ENCODE measurements around the gene GART. TPM values are rescaled to one million over a fixed set of nuclear protein-coding genes. Genes with fewer than 3 reads are reported as not detected.

The GART gene
- total RNA-seq = 10 to 100 TPM; 35.8 to 61.8 (median 49.0) TPM

- under 1% methylated on average over 36 of the region's 56 CpGs for WGBS
These were observed at the start of gene GART for GRCh38 chr21:33541756-33542639. TSS of gene GART (minus strand) at chr21:33542117. CDS start at chr21:33539315, 2,802 bp downstream.

GRCh38 chr21:33588485-33589335 is 46.8 kb upstream of the GART start, which contains the start of gene DONSON:
TSS of gene DONSON (minus strand) at chr21:33588684. CDS start at chr21:33588641, 43 bp downstream.
- intact Hi-C loops (cut with DNase I) = loop anchor here (5.0 kb wide), 1 partner anchor 41 kb away; no protein-coding TSS in a partner anchor
- WGBS = 5% methylated on average over 4 of the region's 78 CpGs

More at GRCh38 chr21:33541756-33542639, at the start of gene GART:
- no peaks in the 10 kb centered on the region for H3K27me3 ChIP-seq
- peaks cover 34 to 47% (median 46%) of the 10 kb centered on the region in 4 donors for H3K4me1 ChIP-seq
- DNase-seq (ENCODE audit: extremely low spot score) = peak; percentile 92
- peak within 1 kb of the TSS; percentile 96 to 99 (median 98) for H3K27ac ChIP-seq (replicated peaks in 1 of 4)
- H3K36me3 ChIP-seq = peaks cover 16 to 34% (median 29%) of the 10 kb centered on the region in 4 donors
- intact Hi-C loops (cut with DNase I) = loop anchor here (5.0 kb wide), 1 partner anchor 60 kb away; no protein-coding TSS in a partner anchor
- no peaks in the 10 kb centered on the region for H3K9me3 ChIP-seq
- TF ChIP-seq POLR2A (IDR thresholded peaks at IDR 0.05; ENCODE audit: low read depth) = peak; percentile 78
- TF ChIP-seq EP300 (IDR thresholded peaks at IDR 0.05) = no peak
- peak; percentile 85 to 88 for TF ChIP-seq POLR2AphosphoS5 (IDR thresholded peaks at IDR 0.05)
- TF ChIP-seq CTCF (IDR thresholded peaks at IDR 0.05) = no peak
- peak within 1 kb of the TSS; percentile 72 to 81 (median 75) for H3K4me3 ChIP-seq

GRCh38 chr21:33587792-33588484 is 46.0 kb upstream of the GART start:
- Histone ChIP-seq H3K9me3 (no peaks in the 10 kb centered on the region), H3K4me3 (peak overlapping the region; percentile 68 to 93 (median 78)), H3K27me3 (no peaks in the 10 kb centered on the region), H3K36me3 (peaks cover 0 to 5% (median 2%) of the 10 kb centered on the region in 4 donors), H3K4me1 (peaks cover 7 to 17% (median 13%) of the 10 kb centered on the region in 4 donors), H3K27ac (replicated peaks in 1 of 4) (peak overlapping the region; percentile 83 to 96 (median 90))
- no peak for DNase-seq (ENCODE audit: extremely low spot score)
- intact Hi-C loops (cut with DNase I) = loop anchor here (5.0 kb wide), 1 partner anchor 41 kb away; no protein-coding TSS in a partner anchor
- TF ChIP-seq POLR2A (IDR thresholded peaks at IDR 0.05; ENCODE audit: low read depth) (no peak), POLR2AphosphoS5 (IDR thresholded peaks at IDR 0.05) (peak in 1 of 2 donors; percentile 8)
- under 1% methylated on average over 15 of the region's 57 CpGs for WGBS

More at GRCh38 chr21:33588485-33589335, 46.8 kb upstream of the GART start, which contains the start of gene DONSON:
- peak within 1 kb of the TSS; percentile 68 to 93 (median 78) for H3K4me3 ChIP-seq
- H3K27me3 ChIP-seq = no peaks in the 10 kb centered on the region
- H3K4me1 ChIP-seq = peaks cover 7 to 17% (median 13%) of the 10 kb centered on the region in 4 donors
- TF ChIP-seq EP300 (IDR thresholded peaks at IDR 0.05) (no peak), POLR2A (IDR thresholded peaks at IDR 0.05; ENCODE audit: low read depth) (no peak), CTCF (IDR thresholded peaks at IDR 0.05) (peak in 2 of 3 experiments; percentile 16 to 19), POLR2AphosphoS5 (IDR thresholded peaks at IDR 0.05) (peak; percentile 66 to 79)
- no peaks in the 10 kb centered on the region for H3K9me3 ChIP-seq
- DNase-seq (ENCODE audit: extremely low spot score) = peak; percentile 94
- peaks cover 0 to 11% (median 8%) of the 10 kb centered on the region in 4 donors for H3K36me3 ChIP-seq
- peak within 1 kb of the TSS; percentile 83 to 96 (median 90) for H3K27ac ChIP-seq (replicated peaks in 1 of 4)

- WGBS = 78% methylated on average over 6 of the region's 6 CpGs
- Histone ChIP-seq H3K4me1 (peaks cover 7 to 17% (median 13%) of the 10 kb centered on the region in 4 donors), H3K9me3 (no peaks in the 10 kb centered on the region), H3K27me3 (no peaks in the 10 kb centered on the region), H3K36me3 (no peaks in the 10 kb centered on the region), H3K27ac (replicated peaks in 1 of 4) (no peak overlapping the region), H3K4me3 (no peak overlapping the region)
- DNase-seq (ENCODE audit: extremely low spot score) = no peak
- TF ChIP-seq POLR2A (IDR thresholded peaks at IDR 0.05; ENCODE audit: low read depth) = no peak
- intact Hi-C loops (cut with DNase I) = loop anchor here (5.0 kb wide), 1 partner anchor 40 kb away; no protein-coding TSS in a partner anchor
These were observed 45.0 kb upstream of the GART start for GRCh38 chr21:33586927-33587326.

- H3K27me3 ChIP-seq = no peaks in the 10 kb centered on the region
- TF ChIP-seq POLR2A (IDR thresholded peaks at IDR 0.05; ENCODE audit: low read depth) (no peak), POLR2AphosphoS5 (IDR thresholded peaks at IDR 0.05) (no peak), EP300 (IDR thresholded peaks at IDR 0.05) (no peak), CTCF (IDR thresholded peaks at IDR 0.05) (no peak)
- peaks cover 0 to 3% (median 1%) of the 10 kb centered on the region in 4 donors for H3K36me3 ChIP-seq
- WGBS = 86% methylated on average over 3 of the region's 3 CpGs
- peaks cover 7 to 18% (median 12%) of the 10 kb centered on the region in 4 donors for H3K4me1 ChIP-seq
- DNase-seq (ENCODE audit: extremely low spot score) = no peak
- H3K27ac ChIP-seq (replicated peaks in 1 of 4) = no peak overlapping the region
- intact Hi-C loops (cut with DNase I) = no loop called here
- no peak overlapping the region for H3K4me3 ChIP-seq
- no peaks in the 10 kb centered on the region for H3K9me3 ChIP-seq
These were observed 42.5 kb upstream of the GART start for GRCh38 chr21:33584455-33584854.
